ENCODE data around the gene ALX4. TPM values are rescaled to one million over a fixed set of nuclear protein-coding genes. Genes with fewer than 3 reads are reported as not detected.

The ALX4 gene
- total RNA-seq = 0.05 TPM in 2 replicates
- long read RNA-seq = 0 reads

- Mint-ChIP-seq H3K36me3 (ENCODE audit: low read depth) (peaks cover 3% of the 10 kb centered on the region), H3K27me3 (ENCODE audit: low read depth) (peaks cover 99% of the 10 kb centered on the region), H3K4me3 (peak within 1 kb of the TSS; percentile 84), H3K9me3 (no peaks in the 10 kb centered on the region), H3K4me1 (peaks cover 17% of the 10 kb centered on the region), H3K27ac (ENCODE audit: unreplicated experiment) (no peak within 1 kb of the TSS)
- DNase-seq (ENCODE audit: low read depth, low spot score) = no peak
- no peak for TF ChIP-seq CTCF (conservative IDR thresholded peaks at IDR 0.05)
These were observed at the start of gene ALX4 for GRCh38 chr11:44309478-44310205. Gene ALX4 (minus strand): TSS chr11:44310139. CDS start chr11:44310062, 77 bp downstream.

- H3K27ac Mint-ChIP-seq (ENCODE audit: unreplicated experiment) = no peak overlapping the region
- TF ChIP-seq CTCF (conservative IDR thresholded peaks at IDR 0.05) = no peak
- no peaks in the 10 kb centered on the region for H3K4me1 Mint-ChIP-seq
- H3K36me3 Mint-ChIP-seq (ENCODE audit: low read depth) = no peaks in the 10 kb centered on the region
- H3K9me3 Mint-ChIP-seq = no peaks in the 10 kb centered on the region
- H3K4me3 Mint-ChIP-seq = no peak overlapping the region
- peaks cover 8% of the 10 kb centered on the region for H3K27me3 Mint-ChIP-seq (ENCODE audit: low read depth)
- DNase-seq (ENCODE audit: low read depth, low spot score) = no peak
These were observed 49.2 kb upstream of the ALX4 start for GRCh38 chr11:44359162-44359561.

GRCh38 chr11:44358713-44359112, 48.8 kb upstream of the ALX4 start:
- peaks cover 7% of the 10 kb centered on the region for H3K27me3 Mint-ChIP-seq (ENCODE audit: low read depth)
- TF ChIP-seq CTCF (conservative IDR thresholded peaks at IDR 0.05) = no peak
- H3K4me1 Mint-ChIP-seq = no peaks in the 10 kb centered on the region
- no peak overlapping the region for H3K4me3 Mint-ChIP-seq
- no peaks in the 10 kb centered on the region for H3K9me3 Mint-ChIP-seq
- no peak overlapping the region for H3K27ac Mint-ChIP-seq (ENCODE audit: unreplicated experiment)
- no peaks in the 10 kb centered on the region for H3K36me3 Mint-ChIP-seq (ENCODE audit: low read depth)
- DNase-seq (ENCODE audit: low read depth, low spot score) = no peak

GRCh38 chr11:44357711-44358110, 47.8 kb upstream of the ALX4 start:
- no peak for DNase-seq (ENCODE audit: low read depth, low spot score)
- peaks cover 6% of the 10 kb centered on the region for H3K27me3 Mint-ChIP-seq (ENCODE audit: low read depth)
- H3K4me1 Mint-ChIP-seq = no peaks in the 10 kb centered on the region
- TF ChIP-seq CTCF (conservative IDR thresholded peaks at IDR 0.05) = no peak
- H3K4me3 Mint-ChIP-seq = no peak overlapping the region
- H3K9me3 Mint-ChIP-seq = no peaks in the 10 kb centered on the region
- H3K27ac Mint-ChIP-seq (ENCODE audit: unreplicated experiment) = no peak overlapping the region
- H3K36me3 Mint-ChIP-seq (ENCODE audit: low read depth) = no peaks in the 10 kb centered on the region

- Mint-ChIP-seq H3K4me1 (no peaks in the 10 kb centered on the region), H3K36me3 (ENCODE audit: low read depth) (no peaks in the 10 kb centered on the region), H3K27ac (ENCODE audit: unreplicated experiment) (no peak overlapping the region), H3K9me3 (no peaks in the 10 kb centered on the region), H3K27me3 (ENCODE audit: low read depth) (peaks cover 7% of the 10 kb centered on the region), H3K4me3 (no peak overlapping the region)
- no peak for DNase-seq (ENCODE audit: low read depth, low spot score)
- TF ChIP-seq CTCF (conservative IDR thresholded peaks at IDR 0.05) = no peak
These were observed 46.4 kb upstream of the ALX4 start for GRCh38 chr11:44356351-44356750.

Measured in neural crest cell (in vitro differentiated cells).